ENCODE measurements around the gene MAML2.

- TF ChIP-seq CTCF (conservative IDR thresholded peaks at IDR 0.05; ENCODE audit: low read depth in 2 of 2): no peak
- TF ChIP-seq EZH2phosphoT487 (IDR thresholded peaks at IDR 0.05; ENCODE audit: unreplicated experiment): no peak
- no peak for TF ChIP-seq CREB1 (CRISPR knock-in tag; IDR thresholded peaks at IDR 0.05; ENCODE audit: low read depth)
- TF ChIP-seq EZH2 (IDR thresholded peaks at IDR 0.05; ENCODE audit: low read depth, unreplicated experiment): no peak
- TF ChIP-seq POLR2AphosphoS5 (IDR thresholded peaks at IDR 0.05; ENCODE audit: low read depth): no peak
- no peak for TF ChIP-seq ZNF331 (CRISPR knock-in tag; IDR thresholded peaks at IDR 0.05; ENCODE audit: low read depth)
These were observed 197.8 kb downstream of the MAML2 start for GRCh38 chr11:96145163-96145585.

Data from GM23338 (cell line).